ENCODE measurements around the gene GAD1. TPM values are rescaled to one million over a fixed set of nuclear protein-coding genes. Genes with fewer than 3 reads are reported as not detected.

GAD1 gene
- total and polyA plus RNA-seq, 10 of the 15 experiments (the other 5 are each of a cell fraction or from before 2014, with no cell fraction given), result 0.04 to 3.4 (median 0.42) TPM

GRCh38 chr2:170821531-170822289 lies 5.0 kb downstream of the GAD1 start:
- Histone ChIP-seq H3K27me3 (replicated peaks in 1 of 2; ENCODE audit: control insufficient read depth in 2 of 2, insufficient read depth in 2 of 2, low read length in 1 of 2) (peaks cover 8 to 49% of the 10 kb centered on the region in 2 experiments), H3K9me3 (replicated peaks; ENCODE audit: control insufficient read depth, insufficient read depth, low read length) (no peaks in the 10 kb centered on the region; the same call in 2 of the 3 replicates), H3K4me3 (no peak overlapping the region), H3K9ac (ENCODE audit: control insufficient read depth, insufficient read depth, low read length) (no peak overlapping the region), H3K79me2 (ENCODE audit: control insufficient read depth, insufficient read depth, low read length) (no peaks in the 10 kb centered on the region), H3K27ac (ENCODE audit: control insufficient read depth, insufficient read depth) (no peak overlapping the region), H2AFZ (ENCODE audit: control insufficient read depth, low read depth, low read length) (no peak overlapping the region), H3K4me1 (ENCODE audit: control insufficient read depth, insufficient read depth, low read length) (peaks cover 10% of the 10 kb centered on the region), H3K4me2 (ENCODE audit: control insufficient read depth, insufficient read depth) (no peak overlapping the region; the same call in 1 of the 2 replicates), H3K36me3 (ENCODE audit: control insufficient read depth in 2 of 2, insufficient read depth in 2 of 2, low read length in 1 of 2) (no peaks in the 10 kb centered on the region), H4K20me1 (ENCODE audit: control insufficient read depth, insufficient read depth) (0 out of 2 replicates have a peak, but pooled peaks cover 4% of the 10 kb centered on the region)
- TF ChIP-seq IKZF1 (conservative IDR thresholded peaks at IDR 0.05), result no peak
- no peak for TF ChIP-seq ELK1 (IDR thresholded peaks at IDR 0.05; ENCODE audit: low read depth, low read length)
- TF ChIP-seq, protein P1, sequence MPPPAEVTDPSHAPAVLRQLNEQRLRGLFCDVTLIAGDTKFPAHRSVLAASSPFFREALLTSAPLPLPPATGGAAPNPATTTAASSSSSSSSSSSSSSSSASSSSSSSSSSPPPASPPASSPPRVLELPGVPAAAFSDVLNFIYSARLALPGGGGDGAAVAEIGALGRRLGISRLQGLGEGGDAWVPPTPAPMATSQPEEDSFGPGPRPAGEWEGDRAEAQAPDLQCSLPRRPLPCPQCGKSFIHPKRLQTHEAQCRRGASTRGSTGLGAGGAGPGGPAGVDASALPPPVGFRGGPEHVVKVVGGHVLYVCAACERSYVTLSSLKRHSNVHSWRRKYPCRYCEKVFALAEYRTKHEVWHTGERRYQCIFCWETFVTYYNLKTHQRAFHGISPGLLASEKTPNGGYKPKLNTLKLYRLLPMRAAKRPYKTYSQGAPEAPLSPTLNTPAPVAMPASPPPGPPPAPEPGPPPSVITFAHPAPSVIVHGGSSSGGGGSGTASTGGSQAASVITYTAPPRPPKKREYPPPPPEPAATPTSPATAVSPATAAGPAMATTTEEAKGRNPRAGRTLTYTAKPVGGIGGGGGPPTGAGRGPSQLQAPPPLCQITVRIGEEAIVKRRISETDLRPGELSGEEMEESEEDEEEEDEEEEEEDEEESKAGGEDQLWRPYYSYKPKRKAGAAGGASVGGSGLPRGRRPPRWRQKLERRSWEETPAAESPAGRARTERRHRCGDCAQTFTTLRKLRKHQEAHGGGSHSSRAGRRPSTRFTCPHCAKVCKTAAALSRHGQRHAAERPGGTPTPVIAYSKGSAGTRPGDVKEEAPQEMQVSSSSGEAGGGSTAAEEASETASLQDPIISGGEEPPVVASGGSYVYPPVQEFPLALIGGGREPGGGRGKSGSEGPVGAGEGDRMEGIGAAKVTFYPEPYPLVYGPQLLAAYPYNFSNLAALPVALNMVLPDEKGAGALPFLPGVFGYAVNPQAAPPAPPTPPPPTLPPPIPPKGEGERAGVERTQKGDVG (CRISPR knock-in tag; IDR thresholded peaks at IDR 0.05), result no peak
- TF ChIP-seq SREBF1 (IDR thresholded peaks at IDR 0.05; ENCODE audit: low read length), result no peak
- TF ChIP-seq RFX5 (IDR thresholded peaks at IDR 0.05; ENCODE audit: low read depth, low read length), result no peak
- no peak for TF ChIP-seq ZNF622 (IDR thresholded peaks at IDR 0.05)
- TF ChIP-seq WRNIP1 (IDR thresholded peaks at IDR 0.05; ENCODE audit: borderline replicate concordance, low read depth, low read length), result no peak
- TF ChIP-seq SIN3A (IDR thresholded peaks at IDR 0.05; ENCODE audit: low read depth, low read length), result no peak
- TF ChIP-seq PBX3 (IDR thresholded peaks at IDR 0.05; ENCODE audit: insufficient replicate concordance, low read depth, low read length), result no peak
- FAIRE-seq (no peak), ATAC-seq (no peak), DNase-seq (ENCODE audit: low read depth, low spot score) (no peak)
- intact Hi-C loops (cut with micrococcal nuclease; ENCODE audit: unreplicated experiment), result no loop called here
- BruUV-seq (replicated peaks), result no TSS peak
- POLR2A ChIA-PET, result interaction anchor here (0.5 kb wide), 1 partner anchor 1423 kb away, joined by 3 read pairs; no protein-coding TSS in a partner anchor
- RAD21 ChIA-PET (ENCODE audit: unreplicated experiment), result no interaction called here
- 6% methylated on average over 40 of the region's 40 CpGs for WGBS (ENCODE audit: insufficient coverage, insufficient replicate concordance, low lambda C conversion rate, missing lambda C conversion rate)
- CTCF ChIA-PET, result interaction anchor here (0.9 kb wide), 1 partner anchor 588 kb away, joined by 3 read pairs; no protein-coding TSS in a partner anchor
- SMC1A ChIA-PET (ENCODE audit: uncharacterized antibody, unreplicated experiment), result interaction anchor here (1.0 to 1.9 kb wide), 3 partner anchors 9 to 452 kb away, joined by 3 to 4 read pairs (median 3); no protein-coding TSS in a partner anchor
- in situ Hi-C loops (cut with MboI), result no loop called here
